HG03025 (cell line): ENCODE measurements around the gene SMKR1.
"Not testable (repeated sequence)": the region's sequence is repeated elsewhere in the genome, so short reads cannot be mapped to it uniquely, and the experiment has no call there.

ENCODE experiments used
- ATAC-seq: cut with Tn5 transposase; IDR thresholded peaks from one replicate; pipeline ENCODE4 v1.9.1; 2021; ENCODE audit warnings: mild to moderate bottlenecking, moderate library complexity; ENCODE audit not compliant: unreplicated experiment, low FRiP score

SMKR1 gene

GRCh38 chr7:129523924-129524323 lies 21.6 kb downstream of the SMKR1 start:
- no peak for ATAC-seq

- not testable (repeated sequence) for ATAC-seq
Measured at GRCh38 chr7:129524405-129524804, 22.1 kb downstream of the SMKR1 start.

- ATAC-seq = no peak
Measured at GRCh38 chr7:129525225-129525862, 23.0 kb downstream of the SMKR1 start.

GRCh38 chr7:129529643-129530042 lies 27.3 kb downstream of the SMKR1 start:
- no peak for ATAC-seq

GRCh38 chr7:129530795-129531391 lies 28.6 kb downstream of the SMKR1 start:
- ATAC-seq = no peak

- no peak for ATAC-seq
Measured at GRCh38 chr7:129531721-129532120, 29.4 kb downstream of the SMKR1 start.

GRCh38 chr7:129532375-129532774 lies 30.0 kb downstream of the SMKR1 start:
- ATAC-seq = no peak

GRCh38 chr7:129534558-129535274 lies 32.4 kb downstream of the SMKR1 start:
- ATAC-seq = not testable (repeated sequence)

- ATAC-seq = no peak
Measured at GRCh38 chr7:129535896-129536295, 33.6 kb downstream of the SMKR1 start.

- no peak for ATAC-seq
Measured at GRCh38 chr7:129536323-129536722, 34.0 kb downstream of the SMKR1 start.

GRCh38 chr7:129538790-129539189 lies 36.5 kb downstream of the SMKR1 start:
- ATAC-seq = no peak

GRCh38 chr7:129540340-129540739 lies 38.0 kb downstream of the SMKR1 start:
- ATAC-seq = no peak

GRCh38 chr7:129544700-129545099 lies 42.4 kb downstream of the SMKR1 start:
- no peak for ATAC-seq

- no peak for ATAC-seq
Measured at GRCh38 chr7:129550693-129551360, 48.5 kb downstream of the SMKR1 start.

GRCh38 chr7:129553899-129554461 lies 51.6 kb downstream of the SMKR1 start:
- ATAC-seq = no peak

- no peak for ATAC-seq
Measured at GRCh38 chr7:129556607-129557133, 54.3 kb downstream of the SMKR1 start.

GRCh38 chr7:129557686-129558481 lies 55.6 kb downstream of the SMKR1 start:
- no peak for ATAC-seq

GRCh38 chr7:129559564-129559963 lies 57.2 kb downstream of the SMKR1 start:
- ATAC-seq = no peak

GRCh38 chr7:129560831-129561230 lies 58.5 kb downstream of the SMKR1 start:
- no peak for ATAC-seq
